Measurements from ENCODE around the gene MANSC4. TPM values are rescaled to one million over a fixed set of nuclear protein-coding genes. Genes with fewer than 3 reads are reported as not detected.

MANSC4 gene
- total and polyA plus RNA-seq, 9 of the 15 experiments (the other 6 are each of a cell fraction or from before 2014, with no cell fraction given), result not detected

DNA sequence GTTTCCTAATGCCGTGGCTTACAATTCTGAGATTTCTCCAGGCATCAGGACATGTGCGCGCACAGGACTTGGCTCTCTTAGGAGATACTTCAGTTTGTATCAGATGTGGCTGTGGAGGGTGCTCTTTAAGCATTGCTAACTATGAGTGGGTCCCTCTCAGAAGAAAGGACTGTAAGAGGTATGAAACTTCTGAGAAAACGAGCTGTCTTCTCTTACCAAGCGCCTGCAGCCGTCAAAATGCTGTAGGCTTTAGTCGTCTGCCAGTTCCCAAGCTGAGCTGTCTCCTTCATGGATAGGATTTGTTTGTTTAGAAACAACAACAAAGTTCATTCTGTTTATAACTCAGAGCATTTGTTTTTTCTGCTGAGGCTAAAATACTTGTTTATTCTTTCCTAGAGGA, 16.1 kb upstream of the MANSC4 start:
- in situ Hi-C loops (cut with MboI) (no loop called here), intact Hi-C loops (cut with micrococcal nuclease) (no loop called here)
- no peak for FAIRE-seq
- Histone ChIP-seq H3K9me3 (replicated peaks; ENCODE audit: control insufficient read depth, insufficient read depth, low read depth, low read length) (no peaks in the 10 kb centered on the region), H4K20me1 (replicated peaks; ENCODE audit: control insufficient read depth, insufficient read depth, low read length) (no peaks in the 10 kb centered on the region), H2AFZ (ENCODE audit: low read depth, low read length) (no peak overlapping the region), H3K4me3 (no peak overlapping the region), H3K27me3 (ENCODE audit: control insufficient read depth in 2 of 2, insufficient read depth in 2 of 2, low read length in 2 of 2) (no peaks in the 10 kb centered on the region), H3K36me3 (ENCODE audit: control insufficient read depth, insufficient read depth, low read length) (peaks cover 47% of the 10 kb centered on the region; the same call in 2 of the 3 replicates), H3K4me1 (replicated peaks in 1 of 2; ENCODE audit: control insufficient read depth in 2 of 2, insufficient read depth in 2 of 2, low read length in 2 of 2) (no peaks in the 10 kb centered on the region), H3K9ac (ENCODE audit: insufficient read depth in 1 of 2, low read depth in 2 of 2, low read length in 2 of 2) (no peak overlapping the region), H3K79me2 (ENCODE audit: control insufficient read depth, insufficient read depth, low read length) (no peaks in the 10 kb centered on the region), H3K27ac (ENCODE audit: extremely low read depth, low read depth, low read length) (no peak overlapping the region), H3K4me2 (ENCODE audit: insufficient read depth, low read length) (no peak overlapping the region), H3K9me1 (ENCODE audit: control insufficient read depth, insufficient read depth, low read length) (no peaks in the 10 kb centered on the region)
- DNase-seq (ENCODE audit: extremely low read depth in 1 of 4, low spot score in 3 of 4), result no peak
- TF ChIP-seq SP1 (CRISPR knock-in tag; IDR thresholded peaks at IDR 0.05), result no peak
- TF ChIP-seq, protein P1, sequence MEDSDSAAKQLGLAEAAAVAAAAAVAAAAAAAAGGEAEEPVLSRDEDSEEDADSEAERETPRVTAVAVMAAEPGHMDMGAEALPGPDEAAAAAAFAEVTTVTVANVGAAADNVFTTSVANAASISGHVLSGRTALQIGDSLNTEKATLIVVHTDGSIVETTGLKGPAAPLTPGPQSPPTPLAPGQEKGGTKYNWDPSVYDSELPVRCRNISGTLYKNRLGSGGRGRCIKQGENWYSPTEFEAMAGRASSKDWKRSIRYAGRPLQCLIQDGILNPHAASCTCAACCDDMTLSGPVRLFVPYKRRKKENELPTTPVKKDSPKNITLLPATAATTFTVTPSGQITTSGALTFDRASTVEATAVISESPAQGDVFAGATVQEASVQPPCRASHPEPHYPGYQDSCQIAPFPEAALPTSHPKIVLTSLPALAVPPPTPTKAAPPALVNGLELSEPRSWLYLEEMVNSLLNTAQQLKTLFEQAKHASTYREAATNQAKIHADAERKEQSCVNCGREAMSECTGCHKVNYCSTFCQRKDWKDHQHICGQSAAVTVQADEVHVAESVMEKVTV (CRISPR knock-in tag; IDR thresholded peaks at IDR 0.05), result no peak
- TF ChIP-seq TARDBP (IDR thresholded peaks at IDR 0.05), result no peak
- no peak for TF ChIP-seq SRF (CRISPR knock-in tag; IDR thresholded peaks at IDR 0.05)
- no peak for TF ChIP-seq CBX1 (IDR thresholded peaks at IDR 0.05; ENCODE audit: low read depth)
- TF ChIP-seq PPARD (CRISPR knock-in tag; IDR thresholded peaks at IDR 0.05), result no peak
- TF ChIP-seq, protein P2, sequence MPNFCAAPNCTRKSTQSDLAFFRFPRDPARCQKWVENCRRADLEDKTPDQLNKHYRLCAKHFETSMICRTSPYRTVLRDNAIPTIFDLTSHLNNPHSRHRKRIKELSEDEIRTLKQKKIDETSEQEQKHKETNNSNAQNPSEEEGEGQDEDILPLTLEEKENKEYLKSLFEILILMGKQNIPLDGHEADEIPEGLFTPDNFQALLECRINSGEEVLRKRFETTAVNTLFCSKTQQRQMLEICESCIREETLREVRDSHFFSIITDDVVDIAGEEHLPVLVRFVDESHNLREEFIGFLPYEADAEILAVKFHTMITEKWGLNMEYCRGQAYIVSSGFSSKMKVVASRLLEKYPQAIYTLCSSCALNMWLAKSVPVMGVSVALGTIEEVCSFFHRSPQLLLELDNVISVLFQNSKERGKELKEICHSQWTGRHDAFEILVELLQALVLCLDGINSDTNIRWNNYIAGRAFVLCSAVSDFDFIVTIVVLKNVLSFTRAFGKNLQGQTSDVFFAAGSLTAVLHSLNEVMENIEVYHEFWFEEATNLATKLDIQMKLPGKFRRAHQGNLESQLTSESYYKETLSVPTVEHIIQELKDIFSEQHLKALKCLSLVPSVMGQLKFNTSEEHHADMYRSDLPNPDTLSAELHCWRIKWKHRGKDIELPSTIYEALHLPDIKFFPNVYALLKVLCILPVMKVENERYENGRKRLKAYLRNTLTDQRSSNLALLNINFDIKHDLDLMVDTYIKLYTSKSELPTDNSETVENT (CRISPR knock-in tag; IDR thresholded peaks at IDR 0.05), result no peak
- TF ChIP-seq TCFL5 (CRISPR knock-in tag; conservative IDR thresholded peaks at IDR 0.05), result no peak
- no peak for TF ChIP-seq MTA1 (IDR thresholded peaks at IDR 0.05; ENCODE audit: borderline replicate concordance)
- TF ChIP-seq PHB (CRISPR knock-in tag; IDR thresholded peaks at IDR 0.05), result no peak
- TF ChIP-seq, protein P3, sequence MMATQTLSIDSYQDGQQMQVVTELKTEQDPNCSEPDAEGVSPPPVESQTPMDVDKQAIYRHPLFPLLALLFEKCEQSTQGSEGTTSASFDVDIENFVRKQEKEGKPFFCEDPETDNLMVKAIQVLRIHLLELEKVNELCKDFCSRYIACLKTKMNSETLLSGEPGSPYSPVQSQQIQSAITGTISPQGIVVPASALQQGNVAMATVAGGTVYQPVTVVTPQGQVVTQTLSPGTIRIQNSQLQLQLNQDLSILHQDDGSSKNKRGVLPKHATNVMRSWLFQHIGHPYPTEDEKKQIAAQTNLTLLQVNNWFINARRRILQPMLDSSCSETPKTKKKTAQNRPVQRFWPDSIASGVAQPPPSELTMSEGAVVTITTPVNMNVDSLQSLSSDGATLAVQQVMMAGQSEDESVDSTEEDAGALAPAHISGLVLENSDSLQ (IDR thresholded peaks at IDR 0.05), result no peak
- TF ChIP-seq, protein P4, sequence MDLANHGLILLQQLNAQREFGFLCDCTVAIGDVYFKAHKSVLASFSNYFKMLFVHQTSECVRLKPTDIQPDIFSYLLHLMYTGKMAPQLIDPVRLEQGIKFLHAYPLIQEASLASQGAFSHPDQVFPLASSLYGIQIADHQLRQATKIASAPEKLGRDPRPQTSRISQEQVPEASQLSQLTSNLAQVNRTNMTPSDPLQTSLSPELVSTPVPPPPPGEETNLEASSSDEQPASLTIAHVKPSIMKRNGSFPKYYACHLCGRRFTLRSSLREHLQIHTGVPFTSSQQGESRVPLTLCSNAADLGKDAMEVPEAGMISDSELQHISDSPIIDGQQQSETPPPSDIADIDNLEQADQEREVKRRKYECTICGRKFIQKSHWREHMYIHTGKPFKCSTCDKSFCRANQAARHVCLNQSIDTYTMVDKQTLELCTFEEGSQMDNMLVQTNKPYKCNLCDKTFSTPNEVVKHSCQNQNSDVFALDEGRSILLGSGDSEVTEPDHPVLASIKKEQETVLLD (IDR thresholded peaks at IDR 0.05), result no peak
- TF ChIP-seq ZNF764 (CRISPR knock-in tag; IDR thresholded peaks at IDR 0.05; ENCODE audit: low read depth), result no peak
- no peak for TF ChIP-seq ILF3 (IDR thresholded peaks at IDR 0.05; ENCODE audit: borderline replicate concordance)
- no peak for TF ChIP-seq ZNF384 (IDR thresholded peaks at IDR 0.05; ENCODE audit: low read depth, low read length)
- ChIA-PET CTCF (ENCODE audit: low intra/inter-chr PET ratio) (no interaction called here), POLR2A (interaction anchor here (1.6 kb wide), 1 partner anchor 9 kb away, joined by 4 read pairs; no protein-coding TSS in a partner anchor)
- no TSS peak for BruUV-seq (replicated peaks)
- 80% methylated on average over 7 of the region's 7 CpGs for WGBS (ENCODE audit: insufficient coverage, low coverage, missing lambda C conversion rate)
- no peak for ATAC-seq

Measured in K562 (cell line).